GM21723 (cell line): ENCODE data around the gene KLHL14.
"Not testable (repeated sequence)": the region's sequence is repeated elsewhere in the genome, so short reads cannot be mapped to it uniquely, and the experiment has no call there.

Source experiments
- ATAC-seq: cut with Tn5 transposase; IDR thresholded peaks from one replicate; pipeline ENCODE4 v1.9.1; 2021; ENCODE audit warnings: mild to moderate bottlenecking, moderate library complexity; ENCODE audit not compliant: unreplicated experiment

KLHL14 gene

DNA sequence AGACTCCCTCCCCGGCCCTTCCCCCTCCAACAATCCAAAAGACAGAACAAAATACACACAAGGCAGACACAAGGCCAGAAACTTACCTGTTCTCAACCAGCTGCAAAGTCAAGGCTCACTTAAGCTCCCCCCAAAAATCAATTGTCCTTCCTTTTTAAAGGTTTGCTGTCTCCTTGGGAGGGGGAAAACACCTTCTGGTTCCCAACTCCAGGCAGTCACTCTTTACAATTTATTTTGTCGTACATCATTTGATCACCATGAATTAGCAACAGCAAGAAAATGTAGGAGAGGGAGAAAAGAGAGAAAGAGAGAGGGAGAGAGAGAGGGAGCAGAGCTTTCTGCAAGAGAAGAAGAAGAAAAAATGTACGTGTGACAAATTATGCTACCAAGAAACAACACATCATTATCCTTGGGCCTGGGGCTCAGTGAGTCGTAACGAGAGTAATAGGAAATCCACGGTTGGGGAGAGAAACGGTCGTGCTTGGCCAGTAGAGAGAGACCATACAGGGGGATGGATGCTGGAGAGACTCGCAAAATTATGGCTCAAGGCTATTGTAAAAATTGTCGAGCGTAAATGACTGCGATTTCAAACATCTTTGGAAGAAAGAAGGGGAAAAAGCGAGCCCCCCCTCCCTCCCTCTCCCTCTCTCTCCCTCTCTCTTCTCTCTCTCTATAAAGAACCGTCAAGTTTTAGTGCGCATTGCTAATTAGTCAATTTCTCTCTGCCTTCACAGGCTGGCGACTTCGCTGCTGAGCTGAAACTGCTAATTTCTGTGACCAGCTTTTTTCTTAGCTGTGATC lies at the start of gene KLHL14:
KLHL14 (minus strand) TSS at position 443 of the 801 bp plus-strand sequence. CDS start 2,432 bp downstream, outside the sequence.
- no peak for ATAC-seq

- no peak for ATAC-seq
Measured at GRCh38 chr18:32822197-32822596, 49.4 kb upstream of the KLHL14 start.

DNA sequence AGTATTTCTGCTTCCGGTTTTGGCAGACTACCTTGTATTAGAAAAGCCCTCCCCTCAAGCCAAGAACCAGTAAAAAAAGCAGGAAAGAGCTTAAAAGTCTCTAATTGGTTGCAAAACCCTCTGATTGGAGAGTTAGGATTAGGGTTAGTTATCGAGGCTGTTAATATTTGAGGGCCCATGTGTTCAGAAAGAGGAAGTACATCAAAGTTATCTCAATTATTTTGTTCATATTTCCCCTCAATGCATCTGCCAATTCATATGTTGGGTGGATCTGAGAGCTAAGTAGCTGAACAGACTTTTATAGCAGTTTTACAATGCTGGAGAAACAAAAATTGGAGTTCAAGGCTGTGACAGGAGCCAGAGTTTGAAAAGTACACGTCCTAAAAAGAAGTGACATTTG lies 43.1 kb upstream of the KLHL14 start:
- no peak for ATAC-seq

GRCh38 chr18:32812342-32812741 lies 39.5 kb upstream of the KLHL14 start:
- ATAC-seq = no peak

- no peak for ATAC-seq
Measured at GRCh38 chr18:32810314-32810713, 37.5 kb upstream of the KLHL14 start.

GRCh38 chr18:32805354-32805753 lies 32.5 kb upstream of the KLHL14 start:
- ATAC-seq = no peak

- no peak for ATAC-seq
Measured at GRCh38 chr18:32804134-32804888, 31.5 kb upstream of the KLHL14 start.

DNA sequence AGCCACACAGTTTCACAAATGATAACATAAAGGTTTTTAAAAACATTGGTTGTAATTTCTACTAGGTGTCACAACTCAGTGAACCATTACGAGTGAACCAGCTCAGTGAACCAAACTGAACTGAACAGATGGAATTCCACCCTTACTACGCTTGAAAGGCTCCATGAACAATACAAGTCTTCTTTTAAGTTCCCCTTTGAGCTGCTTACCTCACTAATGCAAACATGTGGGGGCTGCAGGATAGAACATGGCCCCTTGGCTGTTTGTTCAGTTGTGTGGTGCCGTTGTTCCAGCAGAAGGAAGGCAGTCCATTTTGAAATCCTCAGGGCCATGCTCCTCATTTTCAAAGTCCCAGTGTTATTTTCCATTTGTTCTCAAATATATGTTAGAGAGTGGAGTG lies 30.7 kb upstream of the KLHL14 start:
- peak; percentile 84 for ATAC-seq

GRCh38 chr18:32802591-32803451 lies 30.0 kb upstream of the KLHL14 start:
- ATAC-seq = peak; percentile 61

GRCh38 chr18:32801228-32801627 lies 28.4 kb upstream of the KLHL14 start:
- no peak for ATAC-seq

- ATAC-seq = no peak
Measured at GRCh38 chr18:32798209-32798960, 25.6 kb upstream of the KLHL14 start.

- ATAC-seq = not testable (repeated sequence)
Measured at GRCh38 chr18:32794667-32795066, 21.8 kb upstream of the KLHL14 start.

GRCh38 chr18:32779010-32779409 lies 6.2 kb upstream of the KLHL14 start:
- ATAC-seq = no peak

DNA sequence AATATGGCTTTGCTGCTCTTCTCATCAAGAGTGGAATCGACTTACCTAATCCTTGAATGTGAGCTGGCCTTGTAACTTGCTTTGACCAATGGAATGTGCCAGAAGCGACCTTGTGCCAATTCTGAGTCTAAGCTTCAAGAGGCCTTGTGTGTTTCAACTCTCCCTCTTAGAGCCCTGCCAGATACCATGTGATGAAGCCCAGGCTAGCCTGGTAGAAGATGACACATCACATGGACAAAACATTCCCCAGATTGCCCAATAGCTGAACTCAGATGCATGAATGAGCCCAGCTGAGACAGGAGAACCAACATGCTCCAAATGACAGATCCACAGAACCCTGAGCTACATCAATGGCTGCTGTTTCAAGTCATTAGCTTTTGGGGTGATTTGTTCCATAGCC lies 4.2 kb upstream of the KLHL14 start:
- no peak for ATAC-seq

DNA sequence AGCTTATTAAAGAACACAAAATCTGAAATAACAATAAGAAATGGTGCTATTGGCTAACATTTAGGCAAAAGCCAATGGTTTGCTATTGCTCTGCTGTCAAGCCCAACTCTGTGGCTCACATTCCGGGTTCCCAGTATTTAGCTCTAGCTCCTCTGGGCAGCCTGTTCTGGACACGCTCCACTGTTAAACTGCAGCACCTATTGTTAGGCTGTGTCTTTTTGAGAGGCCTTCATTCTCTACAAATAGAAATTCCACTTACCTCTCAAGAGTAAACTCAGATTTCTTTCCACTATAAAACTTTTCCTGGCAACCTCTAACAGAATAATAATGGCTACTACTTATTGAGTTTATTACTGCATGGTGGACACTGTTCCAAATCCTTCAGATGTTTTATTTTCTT lies 3.7 kb upstream of the KLHL14 start:
- ATAC-seq = no peak

DNA sequence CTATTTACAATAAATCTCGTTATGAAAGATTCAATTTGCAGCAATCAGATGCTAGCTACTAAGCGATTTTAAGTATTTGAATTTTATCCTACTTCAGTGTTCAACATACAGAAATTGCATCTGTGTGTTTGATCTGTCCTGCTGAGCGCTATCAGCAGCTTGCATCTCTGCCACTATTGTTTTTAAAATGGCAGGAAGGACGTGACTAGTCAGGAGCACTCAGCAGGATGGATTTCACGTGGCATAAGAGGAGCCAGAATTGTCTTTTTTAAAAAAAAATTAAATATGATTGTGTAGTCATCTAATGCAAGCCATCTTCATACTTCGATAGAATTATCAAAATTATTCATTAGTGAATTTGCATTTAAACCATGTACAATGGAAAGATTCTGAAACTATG lies 2.8 kb upstream of the KLHL14 start:
- no peak for ATAC-seq

- ATAC-seq = no peak
Measured at GRCh38 chr18:32773382-32773712, 524 bp upstream of the KLHL14 start.

GRCh38 chr18:32771871-32772580 lies 797 bp downstream of the KLHL14 start:
- ATAC-seq = no peak

- ATAC-seq = no peak
Measured at GRCh38 chr18:32771169-32771751, 1.6 kb downstream of the KLHL14 start.
